ENCODE results near the gene DCC.

GRCh38 chr18:52730972-52731619 lies 391.1 kb downstream of the DCC start:
- TF ChIP-seq POLR2A (IDR thresholded peaks at IDR 0.05) (no peak), POLR2AphosphoS5 (IDR thresholded peaks at IDR 0.05) (no peak), EP300 (IDR thresholded peaks at IDR 0.05; ENCODE audit: low read depth) (no peak)
- TF ChIP-seq, protein P1, sequence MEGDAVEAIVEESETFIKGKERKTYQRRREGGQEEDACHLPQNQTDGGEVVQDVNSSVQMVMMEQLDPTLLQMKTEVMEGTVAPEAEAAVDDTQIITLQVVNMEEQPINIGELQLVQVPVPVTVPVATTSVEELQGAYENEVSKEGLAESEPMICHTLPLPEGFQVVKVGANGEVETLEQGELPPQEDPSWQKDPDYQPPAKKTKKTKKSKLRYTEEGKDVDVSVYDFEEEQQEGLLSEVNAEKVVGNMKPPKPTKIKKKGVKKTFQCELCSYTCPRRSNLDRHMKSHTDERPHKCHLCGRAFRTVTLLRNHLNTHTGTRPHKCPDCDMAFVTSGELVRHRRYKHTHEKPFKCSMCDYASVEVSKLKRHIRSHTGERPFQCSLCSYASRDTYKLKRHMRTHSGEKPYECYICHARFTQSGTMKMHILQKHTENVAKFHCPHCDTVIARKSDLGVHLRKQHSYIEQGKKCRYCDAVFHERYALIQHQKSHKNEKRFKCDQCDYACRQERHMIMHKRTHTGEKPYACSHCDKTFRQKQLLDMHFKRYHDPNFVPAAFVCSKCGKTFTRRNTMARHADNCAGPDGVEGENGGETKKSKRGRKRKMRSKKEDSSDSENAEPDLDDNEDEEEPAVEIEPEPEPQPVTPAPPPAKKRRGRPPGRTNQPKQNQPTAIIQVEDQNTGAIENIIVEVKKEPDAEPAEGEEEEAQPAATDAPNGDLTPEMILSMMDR (IDR thresholded peaks at IDR 0.05): no peak

Measured in transverse colon (tissue), 4 donors.